ENCODE data around the gene GOLGA8T. TPM values are rescaled to one million over a fixed set of nuclear protein-coding genes. Genes with fewer than 3 reads are reported as not detected.
"Not testable (repeated sequence)": the region's sequence is repeated elsewhere in the genome, so short reads cannot be mapped to it uniquely, and the experiment has no call there.

GOLGA8T gene
- total RNA-seq, 1 experiment from 2014 or later, result not detected

GRCh38 chr15:30191639-30192038 is 56.8 kb downstream of the GOLGA8T start:
- POLR2A ChIA-PET; H3K9me2 ChIP-seq (ENCODE audit: insufficient read depth); H3K27me3 ChIP-seq (ENCODE audit: insufficient read depth, low read length); H3K9ac ChIP-seq (ENCODE audit: low read length); H3K4me3 ChIP-seq (replicated peaks in 1 of 2; ENCODE audit: low read depth in 1 of 2, low read length in 2 of 2); H3K4me2 ChIP-seq (ENCODE audit: low read length); H3K27ac ChIP-seq (ENCODE audit: low read depth, low read length); DNase-seq (ENCODE audit: low read depth, low spot score); RAD21 ChIA-PET (ENCODE audit: low non-redundant PET in 1 of 2, low total read pairs in 2 of 2, uncharacterized antibody in 2 of 2, unreplicated experiment in 2 of 2); BruUV-seq (replicated peaks); H4K20me1 ChIP-seq (ENCODE audit: insufficient read depth); H2AFZ ChIP-seq (ENCODE audit: low read depth, low read length, poor library complexity, severe bottlenecking); H3K79me2 ChIP-seq (ENCODE audit: insufficient read depth, low read length); H3K4me1 ChIP-seq (ENCODE audit: control insufficient read depth in 1 of 2, insufficient read depth in 2 of 2, low read length in 2 of 2); H3K9me3 ChIP-seq (ENCODE audit: control insufficient read depth in 1 of 2, insufficient read depth in 1 of 2, low read depth in 1 of 2, low read length in 2 of 2); intact Hi-C loops (cut with micrococcal nuclease); CTCF ChIA-PET; ATAC-seq; H3K36me3 ChIP-seq (ENCODE audit: control insufficient read depth in 1 of 2, insufficient read depth in 2 of 2, low read length in 2 of 2): not testable (repeated sequence)

- H3K4me3 ChIP-seq (replicated peaks in 1 of 2; ENCODE audit: low read depth in 1 of 2, low read length in 2 of 2); BruUV-seq (replicated peaks); ATAC-seq; DNase-seq (ENCODE audit: low read depth, low spot score); H3K4me1 ChIP-seq (ENCODE audit: control insufficient read depth in 1 of 2, insufficient read depth in 2 of 2, low read length in 2 of 2); H3K4me2 ChIP-seq (ENCODE audit: low read length); CTCF ChIA-PET; POLR2A ChIA-PET; H3K79me2 ChIP-seq (ENCODE audit: insufficient read depth, low read length); H3K9ac ChIP-seq (ENCODE audit: low read length); H3K27me3 ChIP-seq (ENCODE audit: insufficient read depth, low read length); H2AFZ ChIP-seq (ENCODE audit: low read depth, low read length, poor library complexity, severe bottlenecking); RAD21 ChIA-PET (ENCODE audit: low non-redundant PET in 1 of 2, low total read pairs in 2 of 2, uncharacterized antibody in 2 of 2, unreplicated experiment in 2 of 2); H3K9me3 ChIP-seq (ENCODE audit: control insufficient read depth in 1 of 2, insufficient read depth in 1 of 2, low read depth in 1 of 2, low read length in 2 of 2); H4K20me1 ChIP-seq (ENCODE audit: insufficient read depth); H3K27ac ChIP-seq (ENCODE audit: low read depth, low read length); H3K36me3 ChIP-seq (ENCODE audit: control insufficient read depth in 1 of 2, insufficient read depth in 2 of 2, low read length in 2 of 2); H3K9me2 ChIP-seq (ENCODE audit: insufficient read depth); intact Hi-C loops (cut with micrococcal nuclease): not testable (repeated sequence)
Measured at GRCh38 chr15:30192119-30192745, 57.4 kb downstream of the GOLGA8T start.

- H3K36me3 ChIP-seq (ENCODE audit: control insufficient read depth in 1 of 2, insufficient read depth in 2 of 2, low read length in 2 of 2); POLR2A ChIA-PET; H3K4me1 ChIP-seq (ENCODE audit: control insufficient read depth in 1 of 2, insufficient read depth in 2 of 2, low read length in 2 of 2); H3K4me3 ChIP-seq (replicated peaks in 1 of 2; ENCODE audit: low read depth in 1 of 2, low read length in 2 of 2); H3K9me3 ChIP-seq (ENCODE audit: control insufficient read depth in 1 of 2, insufficient read depth in 1 of 2, low read depth in 1 of 2, low read length in 2 of 2); intact Hi-C loops (cut with micrococcal nuclease); H4K20me1 ChIP-seq (ENCODE audit: insufficient read depth); H3K27me3 ChIP-seq (ENCODE audit: insufficient read depth, low read length); H3K79me2 ChIP-seq (ENCODE audit: insufficient read depth, low read length); BruUV-seq (replicated peaks); RAD21 ChIA-PET (ENCODE audit: low non-redundant PET in 1 of 2, low total read pairs in 2 of 2, uncharacterized antibody in 2 of 2, unreplicated experiment in 2 of 2); ATAC-seq; H3K4me2 ChIP-seq (ENCODE audit: low read length); H3K9ac ChIP-seq (ENCODE audit: low read length); CTCF ChIA-PET; H2AFZ ChIP-seq (ENCODE audit: low read depth, low read length, poor library complexity, severe bottlenecking); H3K27ac ChIP-seq (ENCODE audit: low read depth, low read length); H3K9me2 ChIP-seq (ENCODE audit: insufficient read depth); DNase-seq (ENCODE audit: low read depth, low spot score): not testable (repeated sequence)
Measured at GRCh38 chr15:30192892-30193291, 58.0 kb downstream of the GOLGA8T start.

Other genes starting within 250 kb of the GOLGA8T start
- gene GOLGA8J, start 52.1 kb upstream of the GOLGA8T start, total RNA-seq (2021; ENCODE audit: unreplicated experiment), result not detected

Data from HCT116 (cell line).